GM18498 (cell line): ENCODE data around the gene OXTR.

Experiments used
- ATAC-seq: cut with Tn5 transposase; IDR thresholded peaks from one replicate; pipeline ENCODE4 v1.9.1; 2021; ENCODE audit warnings: mild to moderate bottlenecking, moderate library complexity; ENCODE audit not compliant: unreplicated experiment

The OXTR gene

GRCh38 chr3:8769088-8769822 lies at the start of gene OXTR:
Gene OXTR, minus strand, starts transcription at chr3:8769613. Its CDS starts 1,426 bp downstream, at chr3:8768187.
- peak; percentile 75 for ATAC-seq

GRCh38 chr3:8817486-8817885 lies 48.1 kb upstream of the OXTR start:
- ATAC-seq = no peak

- ATAC-seq = no peak
Measured at GRCh38 chr3:8816106-8816505, 46.7 kb upstream of the OXTR start.

GRCh38 chr3:8813411-8813810 lies 44.0 kb upstream of the OXTR start:
- no peak for ATAC-seq

DNA sequence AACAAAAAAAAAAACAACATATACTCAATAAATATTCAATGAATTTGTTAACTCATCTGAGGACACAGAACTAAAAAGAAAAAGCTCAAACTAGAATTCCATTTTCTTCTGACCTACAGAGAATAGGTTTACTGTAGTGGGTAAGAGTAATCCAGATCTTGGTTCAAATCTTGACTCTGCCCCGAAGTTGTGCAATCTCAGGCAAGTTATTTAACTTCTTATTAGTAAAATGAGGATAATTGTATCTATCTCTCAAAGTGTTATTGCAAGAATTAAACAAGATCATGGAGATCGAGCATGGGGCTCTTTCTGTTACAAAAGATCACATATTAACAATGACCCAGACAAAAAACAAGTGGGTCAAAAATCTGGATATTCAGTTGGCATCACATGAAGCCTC lies 41.1 kb upstream of the OXTR start:
- no peak for ATAC-seq

DNA sequence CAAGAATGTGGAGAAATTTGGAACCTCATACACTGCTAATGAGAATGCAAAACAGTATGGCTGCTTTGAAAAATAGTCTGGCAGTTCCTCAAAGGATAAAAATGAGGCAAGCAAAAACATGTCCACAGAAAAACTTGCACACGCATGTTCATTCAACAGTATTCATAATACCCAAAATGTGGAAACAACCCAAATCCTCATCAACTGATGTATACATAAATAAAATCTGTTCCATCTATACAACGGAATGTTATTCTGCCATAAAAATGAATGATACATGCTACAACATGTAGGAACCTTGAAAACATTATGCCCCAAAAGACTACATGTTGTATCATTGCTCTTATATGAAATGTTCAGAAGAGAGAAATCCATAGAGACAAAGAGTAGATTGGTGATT lies 36.4 kb upstream of the OXTR start:
- no peak for ATAC-seq

GRCh38 chr3:8802256-8802655 lies 32.8 kb upstream of the OXTR start:
- no peak for ATAC-seq

- no peak for ATAC-seq
Measured at GRCh38 chr3:8800016-8800415, 30.6 kb upstream of the OXTR start.

DNA sequence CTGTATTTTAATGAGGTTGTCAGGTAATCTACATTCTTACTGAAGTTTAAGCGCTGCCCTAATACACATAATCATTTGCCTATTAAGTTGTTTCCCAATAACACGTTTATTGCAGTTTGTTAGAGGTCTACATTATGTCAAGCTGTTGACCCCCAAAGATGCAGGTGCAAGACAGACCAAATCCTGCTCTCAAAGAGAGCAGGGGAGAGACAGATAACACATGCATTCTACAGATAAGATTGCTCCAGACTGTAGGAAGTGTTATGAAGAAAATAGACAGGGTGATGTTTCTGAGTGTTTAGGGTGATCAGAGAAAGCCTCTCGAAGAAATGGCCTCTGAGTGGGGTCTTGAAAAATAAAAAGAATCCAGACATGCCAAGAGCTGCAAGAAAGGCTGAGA lies 24.8 kb upstream of the OXTR start:
- ATAC-seq = no peak

- no peak for ATAC-seq
Measured at GRCh38 chr3:8793242-8793641, 23.8 kb upstream of the OXTR start.

DNA sequence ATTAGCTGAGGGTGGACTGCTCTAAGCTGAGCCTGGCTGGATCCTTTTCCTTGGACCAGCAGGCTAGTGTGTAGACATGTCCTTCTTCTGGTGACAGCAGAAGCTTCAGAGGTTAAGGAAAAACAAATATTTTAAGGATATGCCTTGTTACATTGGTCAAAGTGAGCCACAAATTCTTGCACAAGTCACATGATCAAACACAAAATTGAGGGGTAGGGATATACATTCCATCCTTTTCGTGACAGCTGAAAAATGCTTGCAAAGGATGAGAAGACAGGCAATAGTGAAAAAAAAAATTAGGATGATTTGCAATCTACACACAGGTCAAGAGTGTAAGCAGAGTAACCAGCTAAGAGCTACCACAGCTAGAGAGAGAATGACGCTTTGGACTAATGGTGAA lies 21.1 kb upstream of the OXTR start:
- ATAC-seq = no peak

- ATAC-seq = no peak
Measured at GRCh38 chr3:8784676-8785435, 15.4 kb upstream of the OXTR start.

DNA sequence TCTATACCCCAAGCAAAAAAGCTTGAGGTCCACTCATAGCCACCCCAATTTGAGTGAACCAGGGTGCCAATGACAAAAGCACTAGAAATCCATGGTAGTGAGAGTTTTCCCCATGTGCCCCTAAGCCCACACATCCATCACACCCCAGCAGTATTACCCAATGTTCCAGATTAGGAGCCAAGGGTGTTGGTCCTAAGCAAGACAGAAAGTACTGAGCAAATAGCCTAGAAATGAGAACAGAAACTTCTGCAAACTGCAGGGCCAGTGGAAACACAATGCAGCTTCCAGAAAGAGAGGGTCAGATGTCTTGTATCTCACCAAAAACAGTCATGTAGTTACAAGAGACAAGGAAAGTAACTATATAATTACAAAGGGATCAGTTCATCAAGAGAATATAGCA lies 10.9 kb upstream of the OXTR start:
- no peak for ATAC-seq

- no peak for ATAC-seq
Measured at GRCh38 chr3:8778475-8778874, 9.1 kb upstream of the OXTR start.

- ATAC-seq = no peak
Measured at GRCh38 chr3:8777978-8778267, 8.5 kb upstream of the OXTR start.

DNA sequence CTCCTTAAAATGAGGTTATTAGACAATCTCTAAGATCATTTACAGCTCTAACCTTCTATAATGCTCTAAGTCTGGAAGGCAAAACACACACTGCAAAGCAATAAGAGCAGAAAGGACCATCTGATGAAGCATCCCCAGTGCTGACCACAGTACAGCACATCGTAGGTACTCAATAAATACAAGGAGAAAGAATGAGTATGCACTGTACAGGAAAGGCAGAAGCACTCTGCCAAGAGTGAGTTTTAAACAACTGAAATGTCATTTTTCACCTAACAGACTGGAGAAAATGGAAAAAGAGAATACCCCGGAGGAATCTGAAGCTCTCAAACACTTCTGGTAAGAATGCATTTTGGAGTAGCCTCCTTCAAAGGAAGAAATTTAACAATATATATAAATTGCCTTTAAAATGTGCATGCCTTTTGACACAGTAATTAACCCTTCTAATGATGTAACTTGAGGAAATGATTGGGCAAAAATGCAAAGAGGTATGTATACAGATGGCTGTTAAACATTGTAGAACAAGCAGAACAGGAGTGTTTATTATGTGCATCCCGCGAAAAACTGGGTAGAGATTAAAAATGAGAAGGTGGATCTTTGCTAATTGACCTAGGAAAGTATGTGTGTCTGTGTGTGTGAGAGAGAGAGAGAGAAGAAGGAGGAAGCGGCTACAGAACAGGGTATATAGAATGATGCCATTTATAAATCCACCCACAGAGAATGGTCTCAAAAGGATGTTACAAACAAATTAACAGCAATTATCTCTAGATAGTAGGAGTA lies 8.0 kb upstream of the OXTR start:
- peak; percentile 66 for ATAC-seq

DNA sequence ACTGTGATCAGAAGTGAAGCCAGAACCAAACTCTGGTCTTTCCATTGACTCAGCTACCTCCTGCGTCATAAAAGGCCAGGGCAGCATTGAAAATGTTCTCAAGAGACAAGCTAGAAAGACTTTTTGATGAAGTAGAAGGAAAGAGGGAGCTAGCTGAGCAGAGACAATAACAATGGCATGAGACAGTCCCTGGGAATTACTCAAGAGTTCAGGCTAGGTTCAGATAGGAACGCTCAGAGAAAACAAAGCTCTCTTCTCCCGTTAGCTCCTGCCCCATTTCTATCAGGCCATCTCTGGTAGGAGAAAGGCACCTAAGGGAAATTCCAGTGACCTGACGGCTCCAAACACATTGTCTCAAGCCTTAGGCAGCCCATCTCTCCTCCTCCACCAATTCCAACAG lies 7.0 kb upstream of the OXTR start:
- no peak for ATAC-seq

DNA sequence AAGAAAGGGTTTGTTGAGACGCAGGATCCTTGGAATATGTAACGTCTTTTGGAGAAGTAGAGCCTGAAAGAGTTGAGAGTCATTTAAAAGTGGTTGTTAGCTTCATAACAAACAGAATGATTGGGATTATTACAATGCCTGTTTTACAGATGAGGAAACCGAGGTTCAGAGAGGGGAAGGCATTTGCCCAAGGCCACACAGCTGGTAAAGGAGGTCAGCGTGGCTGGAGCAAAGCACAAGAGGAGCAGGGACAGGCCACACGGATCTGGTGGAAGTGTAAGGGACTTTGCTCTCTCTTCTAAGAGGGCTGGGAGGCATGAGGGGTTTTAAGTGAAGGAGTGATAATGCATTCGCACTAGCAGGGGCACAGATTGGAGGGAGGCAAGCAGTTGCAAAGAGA lies 6.2 kb upstream of the OXTR start:
- ATAC-seq = no peak

- no peak for ATAC-seq
Measured at GRCh38 chr3:8775181-8775580, 5.8 kb upstream of the OXTR start.

DNA sequence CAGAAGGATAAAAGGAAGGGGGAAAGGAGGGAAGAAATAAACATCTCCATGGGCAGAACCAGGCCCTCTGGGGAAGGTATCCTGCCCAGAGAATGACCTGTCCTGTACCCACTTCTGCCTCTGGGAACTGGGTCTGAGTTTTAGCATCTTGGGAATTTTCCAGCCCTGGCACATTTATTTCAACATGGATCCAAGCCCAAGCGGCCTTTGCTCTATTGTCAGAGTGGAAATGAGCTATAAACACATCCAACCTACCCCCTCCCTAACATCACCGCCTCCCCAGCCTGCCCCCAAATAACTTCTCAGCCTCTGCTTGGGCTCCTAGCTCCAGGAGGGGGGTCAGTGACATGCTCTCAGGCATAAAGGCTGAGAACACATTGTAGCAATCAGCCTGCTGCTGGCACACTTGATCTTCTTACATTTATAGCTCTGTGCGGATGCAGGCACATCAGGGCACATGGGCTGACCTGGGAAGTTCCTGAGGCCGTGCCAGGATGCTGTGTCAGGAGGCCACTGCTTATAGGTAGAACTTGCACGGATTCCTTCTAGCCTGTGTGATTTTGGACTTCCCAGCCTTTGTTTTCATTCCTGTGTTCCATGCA lies 4.6 kb upstream of the OXTR start:
- no peak for ATAC-seq

GRCh38 chr3:8768364-8769087 lies 887 bp downstream of the OXTR start:
- ATAC-seq = peak; percentile 21
